Measurements from ENCODE around the gene PI4KA.
"Not testable (repeated sequence)": the region's sequence is repeated elsewhere in the genome, so short reads cannot be mapped to it uniquely, and the experiment has no call there.

GRCh38 chr22:20700347-20700746 lies 158.3 kb downstream of the PI4KA start:
- TF ChIP-seq, protein P1, sequence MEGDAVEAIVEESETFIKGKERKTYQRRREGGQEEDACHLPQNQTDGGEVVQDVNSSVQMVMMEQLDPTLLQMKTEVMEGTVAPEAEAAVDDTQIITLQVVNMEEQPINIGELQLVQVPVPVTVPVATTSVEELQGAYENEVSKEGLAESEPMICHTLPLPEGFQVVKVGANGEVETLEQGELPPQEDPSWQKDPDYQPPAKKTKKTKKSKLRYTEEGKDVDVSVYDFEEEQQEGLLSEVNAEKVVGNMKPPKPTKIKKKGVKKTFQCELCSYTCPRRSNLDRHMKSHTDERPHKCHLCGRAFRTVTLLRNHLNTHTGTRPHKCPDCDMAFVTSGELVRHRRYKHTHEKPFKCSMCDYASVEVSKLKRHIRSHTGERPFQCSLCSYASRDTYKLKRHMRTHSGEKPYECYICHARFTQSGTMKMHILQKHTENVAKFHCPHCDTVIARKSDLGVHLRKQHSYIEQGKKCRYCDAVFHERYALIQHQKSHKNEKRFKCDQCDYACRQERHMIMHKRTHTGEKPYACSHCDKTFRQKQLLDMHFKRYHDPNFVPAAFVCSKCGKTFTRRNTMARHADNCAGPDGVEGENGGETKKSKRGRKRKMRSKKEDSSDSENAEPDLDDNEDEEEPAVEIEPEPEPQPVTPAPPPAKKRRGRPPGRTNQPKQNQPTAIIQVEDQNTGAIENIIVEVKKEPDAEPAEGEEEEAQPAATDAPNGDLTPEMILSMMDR (IDR thresholded peaks at IDR 0.05) = not testable (repeated sequence)
- TF ChIP-seq POLR2A (IDR thresholded peaks at IDR 0.05) = not testable (repeated sequence)
